ENCODE data around the gene REV3L. TPM values are rescaled to one million over a fixed set of nuclear protein-coding genes. Genes with fewer than 3 reads are reported as not detected.

REV3L gene
- polyA plus RNA-seq, 1 of the 3 experiments (the other 2 are of a cell fraction): 7.3 TPM

DNA sequence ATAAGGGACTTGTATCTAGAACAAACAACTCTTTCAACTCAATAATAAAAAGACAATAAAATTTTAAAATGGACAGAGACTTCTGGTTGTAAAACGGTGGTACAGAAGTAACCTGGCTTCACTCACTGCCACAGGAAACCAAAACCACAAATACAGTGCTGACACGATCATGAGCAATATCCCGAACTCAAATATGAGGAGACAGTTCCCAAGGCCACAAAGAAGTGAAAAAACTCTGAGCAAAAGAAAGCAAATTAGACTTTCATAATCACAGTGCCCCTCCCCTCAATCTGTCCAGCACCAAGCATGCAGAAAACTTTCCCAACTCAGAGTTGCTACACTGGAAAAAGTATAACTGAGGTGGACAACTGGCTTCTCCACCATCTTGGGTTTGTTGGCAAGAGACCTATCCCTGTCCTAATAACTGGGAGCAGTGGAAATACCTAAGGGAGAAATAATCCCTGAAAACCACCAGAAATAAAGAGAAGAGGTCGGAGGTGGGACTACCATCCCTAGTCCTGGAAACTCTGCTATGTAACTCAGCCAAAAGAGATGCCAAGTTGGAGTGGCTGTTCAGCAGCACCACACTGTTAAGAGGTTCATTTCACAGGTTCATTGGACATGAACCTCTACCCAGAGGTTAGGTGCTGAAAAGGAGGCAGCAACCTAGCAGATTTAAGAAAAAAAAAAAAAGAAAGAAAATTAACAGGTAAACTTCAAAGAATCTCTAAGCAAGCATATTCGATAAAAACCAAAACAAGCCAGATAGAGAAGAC lies 55.5 kb downstream of the REV3L start:
- no peak for DNase-seq
- H3K36me3 ChIP-seq (replicated peaks in 1 of 2; ENCODE audit: control insufficient read depth in 1 of 2, insufficient read depth in 2 of 2, low read length in 1 of 2): peaks cover 3 to 12% of the 10 kb centered on the region in 2 experiments
- H3K9ac ChIP-seq: peak overlapping the region; percentile 42; the same call in 1 of the 2 replicates
- peaks cover 21% of the 10 kb centered on the region for H4K20me1 ChIP-seq (ENCODE audit: insufficient read depth)
- H3K27me3 ChIP-seq (ENCODE audit: insufficient read depth): no peaks in the 10 kb centered on the region
- peak overlapping the region; percentile 0 to 27 for H3K4me3 ChIP-seq (ENCODE audit: low read depth in 2 of 2, low read length in 1 of 2)
- H3K9me2 ChIP-seq: no peaks in the 10 kb centered on the region
- CTCF ChIA-PET: interaction anchor here (1.0 kb wide), 1 partner anchor 218 kb away, joined by 4 read pairs; no protein-coding TSS in a partner anchor
- H3K79me2 ChIP-seq (ENCODE audit: insufficient read depth): peaks cover 94% of the 10 kb centered on the region
- peak overlapping the region in 1 of 2 experiments; percentile 80; a peak in 3 of 4 replicates for H3K27ac ChIP-seq (ENCODE audit: low read depth in 2 of 2, low read length in 1 of 2)
- H3F3A ChIP-seq (replicated peaks; ENCODE audit: insufficient read depth): peaks cover 27% of the 10 kb centered on the region
- H3K9me3 ChIP-seq: 0 out of 2 replicates have a peak, but pooled peaks cover 10% of the 10 kb centered on the region
- H2AFZ ChIP-seq (ENCODE audit: low read depth): no peak overlapping the region
- 36% methylated on average over 5 of the region's 5 CpGs for WGBS (ENCODE audit: low lambda C conversion rate)
- POLR2A ChIA-PET: no interaction called here
- peaks cover 11 to 16% of the 10 kb centered on the region in 2 experiments; a peak in 3 of 4 replicates for H3K4me1 ChIP-seq (ENCODE audit: control insufficient read depth in 1 of 2, insufficient read depth in 2 of 2, low read depth in 1 of 2, low read length in 1 of 2)
- H3K4me2 ChIP-seq: peak overlapping the region; percentile 73
- no peak for TF ChIP-seq GATA2 (CRISPR knock-in tag; IDR thresholded peaks at IDR 0.05)
- TF ChIP-seq RAD21 (IDR thresholded peaks at IDR 0.05; ENCODE audit: low read length): no peak
- TF ChIP-seq, protein P1, sequence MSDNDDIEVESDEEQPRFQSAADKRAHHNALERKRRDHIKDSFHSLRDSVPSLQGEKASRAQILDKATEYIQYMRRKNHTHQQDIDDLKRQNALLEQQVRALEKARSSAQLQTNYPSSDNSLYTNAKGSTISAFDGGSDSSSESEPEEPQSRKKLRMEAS (IDR thresholded peaks at IDR 0.05; ENCODE audit: low read depth): peak; percentile 40; the same call in 1 of the 2 replicates
- TF ChIP-seq RFX5 (IDR thresholded peaks at IDR 0.05; ENCODE audit: low read length): no peak
- TF ChIP-seq, protein P2, sequence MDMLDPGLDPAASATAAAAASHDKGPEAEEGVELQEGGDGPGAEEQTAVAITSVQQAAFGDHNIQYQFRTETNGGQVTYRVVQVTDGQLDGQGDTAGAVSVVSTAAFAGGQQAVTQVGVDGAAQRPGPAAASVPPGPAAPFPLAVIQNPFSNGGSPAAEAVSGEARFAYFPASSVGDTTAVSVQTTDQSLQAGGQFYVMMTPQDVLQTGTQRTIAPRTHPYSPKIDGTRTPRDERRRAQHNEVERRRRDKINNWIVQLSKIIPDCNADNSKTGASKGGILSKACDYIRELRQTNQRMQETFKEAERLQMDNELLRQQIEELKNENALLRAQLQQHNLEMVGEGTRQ (IDR thresholded peaks at IDR 0.05; ENCODE audit: borderline replicate concordance, low read depth, low read length): no peak
- TF ChIP-seq JUND (IDR thresholded peaks at IDR 0.05): peak; percentile 76
- no peak for TF ChIP-seq RCOR1 (IDR thresholded peaks at IDR 0.05; ENCODE audit: low read length)
- TF ChIP-seq, protein P3, sequence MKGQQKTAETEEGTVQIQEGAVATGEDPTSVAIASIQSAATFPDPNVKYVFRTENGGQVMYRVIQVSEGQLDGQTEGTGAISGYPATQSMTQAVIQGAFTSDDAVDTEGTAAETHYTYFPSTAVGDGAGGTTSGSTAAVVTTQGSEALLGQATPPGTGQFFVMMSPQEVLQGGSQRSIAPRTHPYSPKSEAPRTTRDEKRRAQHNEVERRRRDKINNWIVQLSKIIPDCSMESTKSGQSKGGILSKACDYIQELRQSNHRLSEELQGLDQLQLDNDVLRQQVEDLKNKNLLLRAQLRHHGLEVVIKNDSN (IDR thresholded peaks at IDR 0.05; ENCODE audit: borderline replicate concordance, low read depth): no peak
- TF ChIP-seq, protein P4, sequence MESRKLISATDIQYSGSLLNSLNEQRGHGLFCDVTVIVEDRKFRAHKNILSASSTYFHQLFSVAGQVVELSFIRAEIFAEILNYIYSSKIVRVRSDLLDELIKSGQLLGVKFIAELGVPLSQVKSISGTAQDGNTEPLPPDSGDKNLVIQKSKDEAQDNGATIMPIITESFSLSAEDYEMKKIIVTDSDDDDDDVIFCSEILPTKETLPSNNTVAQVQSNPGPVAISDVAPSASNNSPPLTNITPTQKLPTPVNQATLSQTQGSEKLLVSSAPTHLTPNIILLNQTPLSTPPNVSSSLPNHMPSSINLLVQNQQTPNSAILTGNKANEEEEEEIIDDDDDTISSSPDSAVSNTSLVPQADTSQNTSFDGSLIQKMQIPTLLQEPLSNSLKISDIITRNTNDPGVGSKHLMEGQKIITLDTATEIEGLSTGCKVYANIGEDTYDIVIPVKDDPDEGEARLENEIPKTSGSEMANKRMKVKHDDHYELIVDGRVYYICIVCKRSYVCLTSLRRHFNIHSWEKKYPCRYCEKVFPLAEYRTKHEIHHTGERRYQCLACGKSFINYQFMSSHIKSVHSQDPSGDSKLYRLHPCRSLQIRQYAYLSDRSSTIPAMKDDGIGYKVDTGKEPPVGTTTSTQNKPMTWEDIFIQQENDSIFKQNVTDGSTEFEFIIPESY (IDR thresholded peaks at IDR 0.05; ENCODE audit: borderline replicate concordance, low read depth): peak; percentile 78; the same call in 1 of the 2 replicates
- TF ChIP-seq RXRA (IDR thresholded peaks at IDR 0.05; ENCODE audit: borderline replicate concordance, low read depth): no peak; the same call in none of the 2 replicates
- peak; percentile 78 for TF ChIP-seq NFIC (IDR thresholded peaks at IDR 0.05; ENCODE audit: borderline replicate concordance)
- TF ChIP-seq MEF2A (IDR thresholded peaks at IDR 0.05; ENCODE audit: borderline replicate concordance, low read depth): no peak
- TF ChIP-seq TEAD4 (IDR thresholded peaks at IDR 0.05; ENCODE audit: borderline replicate concordance, insufficient read depth): peak; percentile 59; the same call in 1 of the 2 replicates
- no peak for TF ChIP-seq NRF1 (IDR thresholded peaks at IDR 0.05; ENCODE audit: low read depth, low read length)
- no peak for TF ChIP-seq GABPA (IDR thresholded peaks at IDR 0.05; ENCODE audit: low read depth)
- no peak for TF ChIP-seq SMC3 (IDR thresholded peaks at IDR 0.05; ENCODE audit: low read depth, low read length)
- no peak for TF ChIP-seq EZH2phosphoT487 (IDR thresholded peaks at IDR 0.05; ENCODE audit: borderline replicate concordance, low read depth)
- TF ChIP-seq, protein P5, sequence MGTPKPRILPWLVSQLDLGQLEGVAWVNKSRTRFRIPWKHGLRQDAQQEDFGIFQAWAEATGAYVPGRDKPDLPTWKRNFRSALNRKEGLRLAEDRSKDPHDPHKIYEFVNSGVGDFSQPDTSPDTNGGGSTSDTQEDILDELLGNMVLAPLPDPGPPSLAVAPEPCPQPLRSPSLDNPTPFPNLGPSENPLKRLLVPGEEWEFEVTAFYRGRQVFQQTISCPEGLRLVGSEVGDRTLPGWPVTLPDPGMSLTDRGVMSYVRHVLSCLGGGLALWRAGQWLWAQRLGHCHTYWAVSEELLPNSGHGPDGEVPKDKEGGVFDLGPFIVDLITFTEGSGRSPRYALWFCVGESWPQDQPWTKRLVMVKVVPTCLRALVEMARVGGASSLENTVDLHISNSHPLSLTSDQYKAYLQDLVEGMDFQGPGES (IDR thresholded peaks at IDR 0.05; ENCODE audit: low read depth, low read length): no peak
- TF ChIP-seq EP300 (IDR thresholded peaks at IDR 0.05; ENCODE audit: borderline replicate concordance in 1 of 2, low read depth in 1 of 2, low read length in 1 of 2): peak; percentile 63 to 69; a peak in 3 of 4 replicates
- peak; percentile 62; the same call in 1 of the 2 replicates for TF ChIP-seq FOSL2 (IDR thresholded peaks at IDR 0.05; ENCODE audit: borderline replicate concordance, low read depth)
- peak; percentile 94 for TF ChIP-seq TCF12 (IDR thresholded peaks at IDR 0.05)
- TF ChIP-seq YY1 (IDR thresholded peaks at IDR 0.05; ENCODE audit: low read depth): no peak
- no peak for TF ChIP-seq MXI1 (IDR thresholded peaks at IDR 0.05; ENCODE audit: low read depth, low read length)
- TF ChIP-seq, protein P6, sequence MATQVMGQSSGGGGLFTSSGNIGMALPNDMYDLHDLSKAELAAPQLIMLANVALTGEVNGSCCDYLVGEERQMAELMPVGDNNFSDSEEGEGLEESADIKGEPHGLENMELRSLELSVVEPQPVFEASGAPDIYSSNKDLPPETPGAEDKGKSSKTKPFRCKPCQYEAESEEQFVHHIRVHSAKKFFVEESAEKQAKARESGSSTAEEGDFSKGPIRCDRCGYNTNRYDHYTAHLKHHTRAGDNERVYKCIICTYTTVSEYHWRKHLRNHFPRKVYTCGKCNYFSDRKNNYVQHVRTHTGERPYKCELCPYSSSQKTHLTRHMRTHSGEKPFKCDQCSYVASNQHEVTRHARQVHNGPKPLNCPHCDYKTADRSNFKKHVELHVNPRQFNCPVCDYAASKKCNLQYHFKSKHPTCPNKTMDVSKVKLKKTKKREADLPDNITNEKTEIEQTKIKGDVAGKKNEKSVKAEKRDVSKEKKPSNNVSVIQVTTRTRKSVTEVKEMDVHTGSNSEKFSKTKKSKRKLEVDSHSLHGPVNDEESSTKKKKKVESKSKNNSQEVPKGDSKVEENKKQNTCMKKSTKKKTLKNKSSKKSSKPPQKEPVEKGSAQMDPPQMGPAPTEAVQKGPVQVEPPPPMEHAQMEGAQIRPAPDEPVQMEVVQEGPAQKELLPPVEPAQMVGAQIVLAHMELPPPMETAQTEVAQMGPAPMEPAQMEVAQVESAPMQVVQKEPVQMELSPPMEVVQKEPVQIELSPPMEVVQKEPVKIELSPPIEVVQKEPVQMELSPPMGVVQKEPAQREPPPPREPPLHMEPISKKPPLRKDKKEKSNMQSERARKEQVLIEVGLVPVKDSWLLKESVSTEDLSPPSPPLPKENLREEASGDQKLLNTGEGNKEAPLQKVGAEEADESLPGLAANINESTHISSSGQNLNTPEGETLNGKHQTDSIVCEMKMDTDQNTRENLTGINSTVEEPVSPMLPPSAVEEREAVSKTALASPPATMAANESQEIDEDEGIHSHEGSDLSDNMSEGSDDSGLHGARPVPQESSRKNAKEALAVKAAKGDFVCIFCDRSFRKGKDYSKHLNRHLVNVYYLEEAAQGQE (IDR thresholded peaks at IDR 0.05; ENCODE audit: low read depth, low read length): peak; percentile 47; the same call in 1 of the 2 replicates
